IMR-90 (cell line): ENCODE measurements around the gene TMEM26. TPM values are rescaled to one million over a fixed set of nuclear protein-coding genes. Genes with fewer than 3 reads are reported as not detected.

Experiments
- ATAC-seq: fragments of 200-7000 bp; cut with Tn5 transposase; 2 replicates; pipeline ENCODE4 v1.9.1; 2020; ENCODE audit warnings: low read depth, mild to moderate bottlenecking, moderate library complexity
- BruUV-seq: library from RNA; stranded (reverse); fragments of 400-500 nt; replicated peaks from 2 replicates; lab custom pipeline; 2021; lab: Mats Ljungman, UMichigan
- CTCF ChIA-PET: fragments of 300-600 bp; formaldehyde crosslinking; extraction: SDS; loops from one replicate; lab custom pipeline; 2021; ENCODE audit warnings: antibody characterized with exemption; lab: Yijun Ruan, JAX
- POLR2A ChIA-PET: fragments of 300-600 bp; sonication (Branson Sonifier 250); formaldehyde crosslinking; loops from one replicate; lab custom pipeline; 2022; ENCODE audit warnings: antibody characterized with exemption; ENCODE audit not compliant: unreplicated experiment; lab: Charles Lee
- DNase-seq: peaks from one replicate; pipeline ENCODE4 v3.0.0; 2013
- H2AFZ ChIP-seq: replicated peaks from 2 replicates; pipeline ENCODE3; 2013; ENCODE audit warnings: low read length, mild to moderate bottlenecking; ENCODE audit not compliant: poor library complexity
- H2AK5ac ChIP-seq: 2 replicates; pipeline ENCODE4 v1.6.1; 2013; ENCODE audit warnings: low read depth, low read length, inconsistent platforms
- H2AK9ac ChIP-seq: replicated peaks from 2 replicates; pipeline ENCODE3; 2013; ENCODE audit warnings: mild to moderate bottlenecking, low read depth, low read length, moderate library complexity; ENCODE audit not compliant: poor library complexity
- H2BK120ac ChIP-seq: 2 replicates; pipeline ENCODE4 v1.6.1; 2013; ENCODE audit warnings: low read depth, low read length, inconsistent platforms
- H2BK15ac ChIP-seq: 3 replicates; pipeline ENCODE4 v1.6.1; 2013; ENCODE audit warnings: low read depth, low read length, inconsistent platforms
- H2BK20ac ChIP-seq: 2 replicates; pipeline ENCODE4 v1.6.1; 2013; ENCODE audit warnings: low read depth, mild to moderate bottlenecking, inconsistent platforms, low read length, moderate library complexity
- H2BK5ac ChIP-seq: 2 replicates; pipeline ENCODE4 v1.6.1; 2013; ENCODE audit warnings: mild to moderate bottlenecking, low read depth, low read length, inconsistent platforms; ENCODE audit not compliant: poor library complexity, severe bottlenecking
- H3K14ac ChIP-seq: replicated peaks from 2 replicates; pipeline ENCODE4 v1.6.1; 2013; ENCODE audit warnings: low read depth, low read length, inconsistent platforms
- H3K18ac ChIP-seq: 2 replicates; pipeline ENCODE4 v1.6.1; 2013; ENCODE audit warnings: low read depth, low read length, control low read depth
- H3K23ac ChIP-seq: 2 replicates; pipeline ENCODE4 v1.6.1; 2013; ENCODE audit warnings: low read depth, low read length, inconsistent platforms
- H3K27ac ChIP-seq: 2 replicates; pipeline ENCODE4 v1.5.1; 2013; ENCODE audit warnings: mild to moderate bottlenecking, control low read depth, low read length; ENCODE audit not compliant: insufficient read depth
- H3K27me3 ChIP-seq: 2 replicates; pipeline ENCODE4 v1.6.1; 2013; ENCODE audit warnings: low read length; ENCODE audit not compliant: control insufficient read depth, insufficient read depth
- H3K36me3 ChIP-seq: 2 replicates; pipeline ENCODE4 v1.6.1; 2013; ENCODE audit warnings: low read length, mixed read lengths; ENCODE audit not compliant: control insufficient read depth, insufficient read depth
- H3K4ac ChIP-seq: 2 replicates; pipeline ENCODE4 v1.6.1; 2013; ENCODE audit warnings: low read depth, low read length, inconsistent platforms
- H3K4me1 ChIP-seq: 2 replicates; pipeline ENCODE4 v1.6.1; 2013; ENCODE audit warnings: low read length, mixed read lengths; ENCODE audit not compliant: control insufficient read depth, insufficient read depth
- H3K4me2 ChIP-seq: 2 replicates; pipeline ENCODE4 v1.6.1; 2013; ENCODE audit warnings: low read depth, mild to moderate bottlenecking, control low read depth, low read length, moderate library complexity
- H3K4me3 ChIP-seq: 2 replicates; pipeline ENCODE4 v1.5.1; 2013; ENCODE audit warnings: low read depth, mild to moderate bottlenecking, control low read depth, low read length, moderate library complexity; ENCODE audit not compliant: insufficient read depth
- H3K56ac ChIP-seq: 2 replicates; pipeline ENCODE4 v1.6.1; 2013; ENCODE audit warnings: low read length, inconsistent platforms; ENCODE audit not compliant: insufficient read depth; ENCODE audit errors: extremely low read depth
- H3K79me1 ChIP-seq, 2 experiments: 2 replicates each; pipeline ENCODE4 v1.6.1; 2013; ENCODE audit warnings: low read length in 2 of 2, inconsistent platforms in 1 of 2, low read depth in 1 of 2
- H3K9ac ChIP-seq: 2 replicates; pipeline ENCODE4 v1.6.1; 2013; ENCODE audit warnings: low read depth, low read length, control low read depth
- H3K9me1 ChIP-seq: 2 replicates; pipeline ENCODE4 v1.6.1; 2013; ENCODE audit warnings: low read length, inconsistent platforms; ENCODE audit not compliant: insufficient read depth
- H3K9me3 ChIP-seq: 2 replicates; pipeline ENCODE4 v1.6.1; 2013; ENCODE audit warnings: low read length; ENCODE audit not compliant: control insufficient read depth, insufficient read depth
- H4K20me1 ChIP-seq: 2 replicates; pipeline ENCODE4 v1.6.1; 2013; ENCODE audit warnings: low read length, inconsistent platforms; ENCODE audit not compliant: insufficient read depth
- H4K5ac ChIP-seq: 2 replicates; pipeline ENCODE4 v1.6.1; 2013; ENCODE audit warnings: mild to moderate bottlenecking, low read depth, low read length, control low read depth
- H4K8ac ChIP-seq, 2 experiments: 2 replicates each; pipeline ENCODE4 v1.6.1; 2013; ENCODE audit warnings: low read depth in 2 of 2, low read length in 2 of 2, control low read depth in 1 of 2, inconsistent platforms in 1 of 2
- H4K91ac ChIP-seq: 2 replicates; pipeline ENCODE4 v1.6.1; 2013; ENCODE audit warnings: low read depth, low read length, inconsistent platforms; ENCODE audit not compliant: insufficient read depth
- BHLHE40 ChIP-seq: fragments of 150-350 bp; IDR thresholded peaks from 2 replicates; pipeline ENCODE4 v1.6.1; 2016; ENCODE audit warnings: mild to moderate bottlenecking, low read depth, low read length
- CEBPB ChIP-seq: IDR thresholded peaks from 2 replicates; pipeline ENCODE4 v1.6.1; 2012; ENCODE audit warnings: low read depth, low read length, improper control_type of control experiment
- CHD1 ChIP-seq: IDR thresholded peaks from 2 replicates; pipeline ENCODE4 v1.6.1; 2012; ENCODE audit warnings: low read depth, low read length, improper control_type of control experiment
- CTCF ChIP-seq: conservative IDR thresholded peaks from 2 replicates; pipeline ENCODE4 v1.5.1; 2012; ENCODE audit warnings: mild to moderate bottlenecking, low read depth, low read length, improper control_type of control experiment
- ELK1 ChIP-seq: fragments of 150-350 bp; IDR thresholded peaks from 2 replicates; pipeline ENCODE4 v1.6.1; 2016; ENCODE audit warnings: low read depth, mild to moderate bottlenecking, low read length, moderate library complexity, borderline replicate concordance
- FOS ChIP-seq: fragments of 150-350 bp; IDR thresholded peaks from 2 replicates; pipeline ENCODE4 v1.6.1; 2016; ENCODE audit warnings: low read depth, low read length
- MAFK ChIP-seq: IDR thresholded peaks from 2 replicates; pipeline ENCODE4 v1.6.1; 2012; ENCODE audit warnings: low read depth, low read length, improper control_type of control experiment
- MAZ ChIP-seq: IDR thresholded peaks from 2 replicates; pipeline ENCODE4 v1.6.1; 2012; ENCODE audit warnings: low read depth, mild to moderate bottlenecking, low read length, improper control_type of control experiment, moderate library complexity, borderline replicate concordance
- MXI1 ChIP-seq: IDR thresholded peaks from 2 replicates; pipeline ENCODE4 v1.6.1; 2012; ENCODE audit warnings: low read depth, mild to moderate bottlenecking, low read length, moderate library complexity, borderline replicate concordance
- POLR2A ChIP-seq: IDR thresholded peaks from 2 replicates; pipeline ENCODE4 v1.6.1; 2012; ENCODE audit warnings: mild to moderate bottlenecking, low read depth, low read length
- RAD21 ChIP-seq: IDR thresholded peaks from 2 replicates; pipeline ENCODE4 v1.6.1; 2012; ENCODE audit warnings: low read length, improper control_type of control experiment
- RCOR1 ChIP-seq: IDR thresholded peaks from 2 replicates; pipeline ENCODE4 v1.6.1; 2012; ENCODE audit warnings: mild to moderate bottlenecking, low read length, improper control_type of control experiment; ENCODE audit not compliant: insufficient replicate concordance
- RFX5 ChIP-seq: IDR thresholded peaks from 2 replicates; pipeline ENCODE4 v1.8.0; 2012; ENCODE audit warnings: low read depth, mild to moderate bottlenecking, low read length, moderate library complexity
- SMC3 ChIP-seq: fragments of 150-350 bp; IDR thresholded peaks from 2 replicates; pipeline ENCODE4 v1.6.1; 2016; ENCODE audit warnings: low read depth, mild to moderate bottlenecking, antibody characterized with exemption, low read length, moderate library complexity
- WGBS, 2 experiments: methylation state at CpG; one replicate each; pipeline versions ENCODE4 v1.1.5 to v1.1.7; 2013; ENCODE audit warnings: missing lambda C conversion rate in 2 of 2; ENCODE audit not compliant: insufficient read length in 1 of 2; ENCODE audit errors: extremely low coverage in 2 of 2; 5-methylcytosine and 5-hydroxymethylcytosine counted together
- dilution Hi-C: fragments of 300-500 bp; cut with HindIII; formaldehyde crosslinking; loops from one replicate; pipeline ENCODE4 v1.14.3; 2018; ENCODE audit warnings: low sequenced_read_pairs; ENCODE audit not compliant: unreplicated experiment
- in situ Hi-C: fragments of 300-500 bp; cut with MboI; formaldehyde crosslinking; loops from 3 replicates; pipeline ENCODE4 v1.14.3; 2019; ENCODE audit warnings: low sequenced_read_pairs, inconsistent platforms, mixed read lengths
- intact Hi-C: fragments of 100-400 bp; cut with micrococcal nuclease; formaldehyde crosslinking; loops from 2 replicates; pipeline ENCODE4 v1.10.0; 2022
- polyA plus RNA-seq, 3 experiments: library from polyadenylated mRNA; depleted of rRNA; stranded (reverse); fragments of >200 nt; gene quantifications; 2 replicates each; pipeline ENCODE4 v1.2.3, GENCODE V29; 2012; ENCODE audit warnings: low replicate concordance in 1 of 3
- total RNA-seq: library from RNA; depleted of rRNA; stranded (reverse); fragments of >200 nt; gene quantifications from 2 replicates; pipeline ENCODE4 v1.2.3, GENCODE V29; 2012

Gene TMEM26
- total and polyA plus RNA-seq, 2 of the 4 experiments (the other 2 are of a cell fraction), result 0.22 to 0.36 TPM

- Histone ChIP-seq H3K18ac (no peak overlapping the region), H3K9ac (no peak overlapping the region), H3K27ac (no peak overlapping the region), H3K79me1 (no peaks in the 10 kb centered on the region), H2BK20ac (no peak overlapping the region), H2AK5ac (no peak overlapping the region), H3K9me1 (no peaks in the 10 kb centered on the region), H4K20me1 (no peaks in the 10 kb centered on the region), H3K4ac (no peak overlapping the region), H2AFZ (no peak overlapping the region), H4K8ac (no peak overlapping the region), H2AK9ac (no peak overlapping the region), H3K9me3 (no peaks in the 10 kb centered on the region), H2BK15ac (no peak overlapping the region), H3K23ac (no peak overlapping the region), H3K4me1 (0 out of 2 replicates have a peak, but pooled peaks cover 2% of the 10 kb centered on the region), H4K5ac (no peak overlapping the region), H3K14ac (no peak overlapping the region), H2BK120ac (no peak overlapping the region), H3K36me3 (no peaks in the 10 kb centered on the region), H3K4me3 (no peak overlapping the region), H2BK5ac (no peak overlapping the region), H4K91ac (no peak overlapping the region), H3K56ac (no peak overlapping the region), H3K4me2 (no peak overlapping the region), H3K27me3 (no peaks in the 10 kb centered on the region)
- CTCF ChIA-PET, result no interaction called here
- WGBS, 2 experiments, result no CpG with 5 or more reads among the region's 2 CpGs
- POLR2A ChIA-PET, result interaction anchor here (0.5 kb wide), 1 partner anchor 765 kb away, joined by 3 read pairs; no protein-coding TSS in a partner anchor
- in situ Hi-C loops, result no loop called here
- dilution Hi-C loops, result no loop called here
- ATAC-seq (no peak), DNase-seq (no peak)
- TF ChIP-seq CEBPB, result no peak
- TF ChIP-seq RFX5, result no peak
- TF ChIP-seq CTCF, result no peak
- no peak for TF ChIP-seq RCOR1
- no peak for TF ChIP-seq BHLHE40
- TF ChIP-seq CHD1, result no peak
- TF ChIP-seq POLR2A, result no peak
- no peak for TF ChIP-seq MXI1
- TF ChIP-seq ELK1, result no peak
- no peak for TF ChIP-seq RAD21
- no peak for TF ChIP-seq MAZ
- no peak for TF ChIP-seq FOS
- no peak for TF ChIP-seq SMC3
- no peak for TF ChIP-seq MAFK
- intact Hi-C loops, result no loop called here
- no TSS peak for BruUV-seq
These were observed 18.3 kb upstream of the TMEM26 start for GRCh38 chr10:61471491-61471890.
